NOMO-1 (cell line): ENCODE measurements around the gene ITGB5.

Experiments used
- DNase-seq, 2 experiments: peaks; one replicate each; lab custom pipeline; 2025; ENCODE audit not compliant: unreplicated experiment in 2 of 2; lab: John Stamatoyannopoulos, UW

ITGB5 gene

DNA sequence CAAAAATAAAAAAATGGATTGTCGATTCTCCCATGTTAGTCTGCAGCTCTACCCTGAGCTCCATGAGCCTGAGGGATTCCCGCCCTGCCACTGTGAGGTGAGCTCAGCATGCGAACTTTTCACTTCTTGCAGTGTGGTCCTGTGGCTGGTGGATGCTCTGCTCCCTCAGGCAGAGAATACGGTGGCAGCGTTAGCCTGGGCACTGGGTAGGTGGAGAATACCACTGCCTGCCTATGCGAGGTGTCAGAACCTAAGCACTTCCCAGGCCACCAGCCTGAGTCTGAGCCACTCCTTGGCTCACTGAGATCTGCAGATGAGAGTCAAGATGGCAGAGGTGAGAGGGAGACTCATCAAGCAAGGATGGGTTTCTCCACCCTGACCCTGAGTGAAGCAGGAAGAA is 70.1 kb downstream of the ITGB5 start:
- no peak for DNase-seq

DNA sequence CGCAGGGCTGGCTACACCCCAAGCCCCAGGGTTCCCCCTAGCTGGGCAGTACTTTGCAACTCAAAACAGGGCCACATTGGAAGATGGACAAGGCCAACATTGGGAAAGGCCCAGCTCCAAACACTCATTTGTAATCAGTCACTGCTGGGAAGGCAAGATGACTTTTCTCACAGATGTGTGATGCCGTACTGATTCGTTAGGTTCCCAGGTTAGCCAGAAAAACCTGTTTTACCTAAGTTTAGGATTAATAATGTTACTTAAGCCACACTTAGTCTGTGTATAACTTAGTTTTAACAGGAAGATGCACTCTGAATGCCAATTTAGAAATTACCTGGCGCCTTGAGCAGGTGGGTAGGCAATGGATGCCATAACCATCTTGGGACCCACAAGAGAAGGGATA is 71.0 kb downstream of the ITGB5 start:
- DNase-seq = no peak

DNA sequence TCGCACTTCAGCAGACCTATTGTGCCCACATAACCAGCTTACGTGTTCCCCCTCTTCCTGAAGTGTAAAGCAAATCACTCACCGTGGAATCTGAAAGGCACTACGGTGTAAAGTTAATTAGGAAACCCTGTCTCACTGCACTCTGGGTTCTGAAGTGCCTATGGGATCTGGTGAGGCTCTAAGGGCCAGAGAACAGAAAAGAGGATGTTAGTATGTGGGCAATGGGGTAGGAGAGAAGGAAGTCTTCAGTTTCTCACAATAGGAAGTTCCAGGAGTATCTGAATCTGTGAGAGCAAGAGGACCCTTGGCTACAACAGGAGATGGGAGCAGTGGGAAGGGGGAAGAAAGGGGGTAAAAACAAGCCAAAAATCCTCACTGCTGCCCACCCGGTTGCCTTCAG is 71.4 kb downstream of the ITGB5 start:
- no peak for DNase-seq

DNA sequence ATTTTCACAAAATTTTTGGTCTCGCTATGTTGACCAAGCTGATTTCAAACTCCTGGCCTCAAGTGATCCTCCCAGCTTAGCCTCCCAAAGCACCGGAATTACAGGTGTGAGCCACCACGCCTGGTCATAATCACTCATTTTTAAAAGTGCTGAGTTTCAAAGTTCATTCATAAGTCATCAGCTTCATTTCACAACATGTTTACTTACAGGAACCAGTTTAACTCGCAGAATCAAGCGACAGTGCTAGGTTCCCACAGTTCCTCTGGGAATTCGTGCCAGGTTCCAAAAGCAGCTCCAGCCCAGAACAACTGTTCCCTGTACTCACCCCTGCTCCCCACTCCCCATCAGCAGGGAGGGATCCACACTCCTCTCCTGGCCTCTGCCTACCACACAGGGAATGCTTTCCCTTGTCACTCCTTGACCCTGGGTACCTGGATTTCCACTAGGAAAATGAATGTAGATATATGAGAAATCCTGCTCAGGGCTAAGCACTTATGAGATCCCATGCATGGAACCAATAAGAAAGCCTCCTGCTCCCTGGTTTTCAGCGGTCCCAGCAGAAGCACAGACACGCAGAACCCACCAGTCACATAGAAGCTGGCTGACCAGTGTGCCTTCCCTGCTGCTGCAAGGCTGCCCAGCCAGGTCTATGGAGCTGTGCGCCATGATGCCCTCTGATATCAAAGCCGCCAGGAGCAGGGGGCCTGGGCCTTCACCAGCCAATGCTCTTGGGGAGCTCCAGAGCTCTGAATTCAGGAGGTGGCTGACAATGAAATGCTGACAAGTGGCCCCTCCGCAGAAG is 72.3 kb downstream of the ITGB5 start:
- DNase-seq = no peak

DNA sequence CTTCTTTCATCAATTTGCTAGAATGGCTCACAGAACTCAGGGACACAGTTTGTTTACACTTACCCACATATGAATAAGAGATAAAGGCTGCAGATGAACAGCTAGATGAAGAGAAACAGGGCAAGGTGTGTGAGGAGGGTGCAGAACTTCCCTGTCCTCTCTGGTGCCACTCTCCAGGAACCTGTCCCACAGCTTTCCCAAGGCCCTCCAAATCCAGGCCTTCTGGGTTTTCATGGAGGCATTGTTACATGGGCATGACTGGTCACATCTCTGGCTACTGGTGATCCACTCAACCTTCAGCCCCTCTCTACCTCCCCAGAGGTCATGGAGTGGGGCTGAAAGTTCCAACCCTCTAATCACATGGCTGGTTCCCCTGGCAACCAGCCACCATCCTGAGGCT is 73.6 kb downstream of the ITGB5 start:
- DNase-seq = no peak

DNA sequence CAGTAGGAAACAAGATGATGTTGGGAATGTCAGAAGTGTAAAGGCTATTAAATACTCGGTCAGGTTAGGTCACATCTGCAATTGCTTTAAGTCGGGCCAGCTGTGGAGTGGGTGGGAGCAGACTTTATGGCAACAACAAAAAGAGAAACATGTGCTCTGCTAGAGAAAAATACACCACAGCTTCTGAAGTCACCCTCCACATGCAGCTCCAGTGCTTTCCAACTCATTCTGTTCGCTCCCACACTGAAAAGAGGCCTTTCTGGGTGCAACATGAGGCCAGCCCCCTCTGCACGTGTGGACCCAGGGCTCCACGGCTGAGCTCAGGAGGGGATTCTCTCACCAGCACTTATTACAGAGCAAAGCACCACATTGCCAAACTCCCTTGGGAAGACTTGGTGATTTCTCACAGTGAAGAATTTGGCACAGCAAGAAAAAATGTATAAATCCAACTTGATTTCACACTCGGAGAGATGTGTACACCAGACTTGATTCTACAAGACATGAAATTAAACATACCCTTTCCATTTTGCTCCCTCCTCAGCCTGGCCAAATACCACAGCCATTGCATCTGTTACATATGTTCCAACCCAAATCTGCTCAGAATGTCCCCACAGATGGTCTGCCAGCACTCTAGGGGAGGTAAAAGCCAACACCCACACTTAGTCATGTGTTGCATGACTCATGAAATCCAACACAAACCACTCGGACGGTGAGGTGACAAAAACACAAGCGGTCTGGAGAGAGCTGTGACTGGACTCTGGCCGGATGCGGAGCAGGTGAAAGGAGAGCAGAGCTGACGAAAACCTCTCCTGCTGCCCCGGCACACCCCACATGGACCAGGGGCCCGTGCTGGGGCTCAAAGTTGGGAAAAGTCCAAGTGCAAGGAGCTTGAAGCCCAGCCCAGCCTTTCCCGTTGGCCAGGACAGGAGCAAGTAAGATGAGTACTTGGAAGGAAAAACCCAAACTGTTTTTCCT is 74.6 kb downstream of the ITGB5 start:
- no peak for DNase-seq

DNA sequence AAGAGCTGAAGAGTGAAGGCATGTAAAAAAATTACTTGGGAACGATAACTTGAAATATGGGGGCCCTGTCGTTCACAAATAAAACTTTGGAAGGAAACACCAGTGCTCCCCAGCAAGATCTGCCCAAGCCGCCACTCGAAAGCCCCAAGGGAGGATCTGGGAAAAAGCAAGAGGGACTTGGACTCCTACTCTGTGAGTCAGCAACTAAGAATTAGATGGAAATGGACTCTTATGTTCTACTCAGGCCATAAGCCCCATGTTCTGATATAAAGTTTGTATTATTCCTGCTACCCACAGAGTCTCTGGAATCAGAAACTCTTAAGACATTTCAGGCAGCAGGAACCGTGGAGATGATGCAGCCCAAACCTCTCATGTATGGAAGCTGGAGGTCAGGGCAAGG is 75.7 kb downstream of the ITGB5 start:
- no peak for DNase-seq

DNA sequence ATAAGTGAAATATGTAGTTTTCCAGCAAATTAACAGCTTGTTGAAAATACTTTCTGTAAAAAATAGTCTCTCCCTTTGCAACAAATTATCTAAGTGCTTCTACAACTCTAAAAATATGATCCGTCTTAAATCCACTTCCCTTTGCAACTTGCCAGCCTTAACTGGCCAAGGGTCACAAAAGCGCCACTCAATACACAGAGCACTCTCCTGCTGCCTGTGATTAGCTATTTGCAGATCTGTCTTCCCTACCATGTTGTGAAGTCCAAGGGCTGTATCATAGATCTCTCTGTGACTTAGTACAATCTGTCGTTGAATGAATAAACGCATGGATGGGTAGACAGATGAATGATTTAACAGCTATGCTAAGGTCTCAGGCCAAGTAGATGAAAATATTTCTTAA is 76.2 kb downstream of the ITGB5 start:
- DNase-seq = no peak

DNA sequence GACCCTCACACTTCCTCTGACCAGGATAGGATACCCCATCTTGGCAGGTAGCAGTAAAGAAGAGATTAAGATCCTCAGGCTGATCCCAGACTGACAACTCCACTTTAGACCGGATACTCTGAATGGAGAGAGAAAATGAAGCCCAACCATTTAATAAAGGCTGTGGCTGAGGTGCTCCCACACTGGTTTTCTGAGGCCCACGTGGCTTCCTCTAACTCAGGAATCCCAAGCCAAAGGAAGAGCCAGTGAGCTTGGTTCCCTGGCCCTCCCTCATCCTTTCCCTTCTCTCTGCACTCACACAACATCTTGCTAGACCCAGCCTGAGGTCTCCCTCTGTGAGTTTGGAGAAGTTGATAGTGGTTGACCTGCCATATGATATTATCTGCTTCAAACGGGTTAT is 78.1 kb downstream of the ITGB5 start:
- DNase-seq = no peak

DNA sequence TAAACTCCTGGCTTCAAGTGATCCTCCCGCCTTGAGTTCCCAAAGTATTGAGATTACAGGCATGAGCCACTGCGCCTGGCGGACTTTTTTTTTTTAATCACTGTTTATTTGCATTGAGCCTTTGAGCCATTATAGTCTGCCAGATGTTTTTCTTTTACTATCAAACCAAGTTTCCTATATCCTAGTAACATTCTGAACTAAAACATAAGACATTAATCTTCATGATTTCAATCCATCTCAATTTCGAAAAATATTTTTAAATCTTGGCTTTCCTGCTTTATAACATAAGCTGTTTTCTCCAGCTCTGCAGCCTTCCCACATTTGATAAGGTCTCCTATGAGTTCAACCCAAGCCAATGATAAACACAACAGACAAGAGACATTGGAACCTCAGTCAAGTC is 81.5 kb downstream of the ITGB5 start:
- no peak for DNase-seq

DNA sequence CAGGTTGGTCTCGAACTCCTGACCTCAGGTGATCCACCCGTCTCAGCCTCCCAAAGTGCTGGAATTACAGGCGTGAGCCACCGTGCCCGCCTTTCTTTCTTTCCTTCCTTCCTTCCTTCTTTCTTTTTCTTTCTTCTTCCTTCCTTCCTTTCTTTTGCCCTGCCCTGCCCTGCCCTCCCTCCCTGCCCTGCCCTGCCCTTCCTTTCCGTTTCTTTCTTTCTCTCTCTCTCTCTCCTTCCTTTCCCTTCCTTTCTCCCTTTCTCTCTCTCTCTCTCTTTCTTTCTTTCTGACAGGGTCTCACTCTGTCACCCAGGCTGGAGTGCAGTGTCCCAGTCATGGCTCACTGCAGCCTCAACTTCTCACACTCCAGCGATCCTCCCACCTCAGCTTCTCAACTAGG is 82.3 kb downstream of the ITGB5 start:
- no peak for DNase-seq

DNA sequence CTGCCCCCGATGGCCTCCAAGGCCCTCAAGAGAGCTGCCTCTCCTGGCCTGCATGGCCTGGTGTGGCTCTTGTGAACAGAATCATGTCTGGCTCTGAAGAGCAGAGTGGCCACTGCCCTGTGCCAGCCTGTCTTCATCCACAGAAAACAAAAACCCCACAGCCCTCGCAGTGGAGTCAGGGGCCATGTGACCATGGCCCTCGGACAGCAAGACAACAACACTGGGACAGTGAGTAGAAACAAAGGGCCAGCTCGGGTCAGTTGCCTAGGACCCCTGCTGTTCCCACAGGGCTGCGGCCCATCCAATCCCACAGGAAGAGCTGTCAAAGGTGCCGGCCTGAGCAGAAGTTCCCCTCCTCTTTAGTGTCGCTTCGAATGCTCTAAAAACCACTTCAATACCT is 84.5 kb downstream of the ITGB5 start:
- DNase-seq = no peak

DNA sequence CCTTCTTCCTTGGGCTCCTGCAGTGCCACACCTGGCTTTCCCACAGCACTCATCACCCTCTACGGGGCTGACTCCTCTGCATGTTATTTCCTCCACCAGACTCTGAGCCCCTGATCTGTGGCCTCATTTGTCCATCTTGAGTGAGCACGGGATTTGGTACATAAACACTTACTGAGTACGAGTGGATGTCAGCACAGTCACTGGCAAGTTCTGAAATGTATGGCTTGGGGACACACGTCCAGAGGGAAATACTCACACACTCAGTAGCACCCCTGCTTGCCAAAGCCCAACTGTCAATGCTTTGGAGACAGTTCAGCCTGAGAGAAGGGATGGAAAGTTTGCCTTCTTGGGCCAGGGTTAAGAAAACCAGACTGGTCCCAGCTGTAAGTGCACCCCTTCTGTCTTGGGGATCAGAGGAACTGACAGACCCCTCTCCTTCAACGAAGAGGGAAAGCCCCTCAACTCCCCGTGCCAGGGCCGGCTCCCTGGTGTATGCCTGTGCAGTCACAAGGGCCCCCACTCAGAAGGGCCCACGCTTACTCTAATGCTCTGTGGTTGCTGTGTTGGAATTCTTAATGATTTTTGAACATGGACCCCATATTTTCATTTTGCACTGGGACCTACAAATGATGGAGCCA is 85.0 kb downstream of the ITGB5 start:
- no peak for DNase-seq

DNA sequence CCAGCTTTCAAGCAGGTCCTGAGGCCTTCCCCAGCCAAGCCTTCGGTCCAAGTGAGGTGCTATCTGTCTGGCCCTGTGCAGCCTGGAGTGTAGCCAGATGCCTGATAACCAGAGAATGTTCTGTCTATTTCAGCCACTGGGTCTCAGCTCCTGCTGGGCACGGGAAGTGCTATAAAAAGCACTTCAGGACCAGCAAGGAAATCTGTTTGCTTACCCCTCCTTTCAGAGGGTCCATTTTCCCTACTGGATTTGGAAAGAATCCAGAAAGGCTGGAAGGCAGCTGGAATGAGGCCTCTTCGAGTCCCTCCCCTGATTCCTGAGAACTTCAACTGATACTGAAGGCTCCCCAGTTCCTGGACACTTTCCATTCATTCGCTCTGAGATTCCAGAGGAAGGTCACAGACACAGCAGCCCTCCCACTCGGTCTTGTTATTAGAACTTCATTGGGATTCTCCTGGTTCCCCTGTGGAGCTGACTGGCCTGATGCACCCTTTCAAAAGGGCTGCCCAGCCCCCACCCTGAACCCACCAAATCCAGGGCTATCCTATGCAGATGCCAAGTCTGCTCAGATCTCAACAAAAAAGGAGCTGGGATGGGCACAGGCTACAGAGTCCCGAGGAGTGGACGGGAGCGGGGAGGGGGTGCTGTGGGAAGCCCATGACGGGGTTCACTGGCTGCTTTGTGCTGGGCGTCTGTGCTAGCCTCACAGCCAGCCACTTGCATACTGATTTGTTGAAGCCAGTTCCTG is 86.5 kb downstream of the ITGB5 start:
- no peak for DNase-seq

DNA sequence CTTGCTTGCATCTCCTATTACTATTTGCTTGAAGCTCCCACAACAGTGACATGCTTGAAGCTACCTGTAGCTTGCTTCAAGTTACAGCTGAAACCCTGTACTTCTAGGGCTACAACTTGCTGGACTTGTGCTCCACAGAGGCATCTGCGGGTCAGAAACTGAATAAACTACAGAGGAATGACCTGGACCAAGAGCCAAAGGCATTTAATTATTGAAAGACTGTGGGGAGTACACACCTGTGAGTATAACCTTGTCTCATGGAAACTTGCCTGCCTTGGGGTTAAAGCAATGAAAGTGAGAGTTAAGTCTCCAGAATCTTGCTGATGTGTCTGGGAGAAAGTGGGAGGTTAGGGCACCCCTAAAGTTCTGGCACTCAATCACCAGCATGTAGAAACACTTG is 87.1 kb downstream of the ITGB5 start:
- DNase-seq = no peak

DNA sequence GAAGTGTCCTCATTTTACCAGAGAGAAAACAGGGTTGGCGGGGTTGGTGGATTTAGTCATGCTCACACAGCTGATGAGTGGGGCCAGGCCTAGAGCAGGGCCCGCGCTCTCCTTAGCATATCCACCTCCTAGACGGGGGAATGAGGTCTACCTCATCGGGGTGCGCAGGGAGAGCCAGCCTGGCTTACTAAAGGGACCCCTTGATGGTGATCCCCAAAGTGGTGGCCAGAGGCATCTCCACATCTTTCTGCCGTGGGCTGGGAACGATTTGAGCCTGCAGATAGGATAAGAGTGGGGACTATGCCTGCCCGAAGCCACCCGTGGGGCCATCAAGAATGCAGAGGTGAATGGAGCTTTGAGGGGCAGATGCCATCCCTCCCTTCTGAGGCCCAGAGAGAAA is 87.5 kb downstream of the ITGB5 start:
- no peak for DNase-seq

DNA sequence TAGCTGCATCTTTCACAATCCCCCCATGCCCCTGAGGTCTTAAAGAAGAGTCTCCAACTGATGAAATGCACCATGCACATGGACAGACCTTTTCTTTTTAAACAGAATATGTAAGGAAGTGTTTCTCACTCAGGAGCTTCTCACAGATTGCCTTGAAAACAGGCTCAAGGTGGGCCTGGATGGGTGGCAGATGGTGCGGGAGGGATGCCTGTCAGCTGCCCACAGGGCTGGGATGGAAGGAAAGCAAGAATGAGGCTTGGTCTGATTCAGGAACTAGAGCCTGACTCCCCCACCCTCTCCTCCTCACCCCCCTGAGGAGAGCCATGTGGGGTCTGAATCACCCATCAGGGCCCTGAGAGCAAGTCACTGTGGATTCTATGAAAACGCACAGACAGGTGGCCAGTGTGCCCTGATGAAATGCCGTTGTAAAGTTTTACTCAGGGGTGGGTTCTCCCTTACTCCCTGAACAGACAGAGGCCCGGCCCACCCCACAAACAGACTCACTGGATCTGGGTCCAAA is 89.7 kb downstream of the ITGB5 start:
- no peak for DNase-seq

DNA sequence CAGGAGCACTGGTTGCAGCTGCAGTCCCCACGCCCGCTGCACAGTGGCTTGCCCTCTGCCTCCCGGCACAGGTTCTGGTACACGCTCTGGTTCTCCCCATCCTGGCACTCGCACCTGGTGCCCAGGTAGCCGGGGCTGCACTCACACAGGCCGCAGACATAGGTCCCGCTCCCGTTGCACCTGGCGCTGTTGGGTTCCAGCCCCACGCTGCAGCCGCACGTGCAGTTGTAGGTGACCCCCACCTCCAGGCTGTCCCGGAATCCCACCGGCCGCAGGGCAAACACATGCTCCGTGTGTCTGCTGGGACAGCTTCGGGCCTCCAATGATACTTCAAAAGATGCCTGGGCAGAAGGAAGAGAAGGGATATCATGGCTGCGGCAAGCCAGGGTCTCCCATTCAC is 90.7 kb downstream of the ITGB5 start:
- no peak for DNase-seq

DNA sequence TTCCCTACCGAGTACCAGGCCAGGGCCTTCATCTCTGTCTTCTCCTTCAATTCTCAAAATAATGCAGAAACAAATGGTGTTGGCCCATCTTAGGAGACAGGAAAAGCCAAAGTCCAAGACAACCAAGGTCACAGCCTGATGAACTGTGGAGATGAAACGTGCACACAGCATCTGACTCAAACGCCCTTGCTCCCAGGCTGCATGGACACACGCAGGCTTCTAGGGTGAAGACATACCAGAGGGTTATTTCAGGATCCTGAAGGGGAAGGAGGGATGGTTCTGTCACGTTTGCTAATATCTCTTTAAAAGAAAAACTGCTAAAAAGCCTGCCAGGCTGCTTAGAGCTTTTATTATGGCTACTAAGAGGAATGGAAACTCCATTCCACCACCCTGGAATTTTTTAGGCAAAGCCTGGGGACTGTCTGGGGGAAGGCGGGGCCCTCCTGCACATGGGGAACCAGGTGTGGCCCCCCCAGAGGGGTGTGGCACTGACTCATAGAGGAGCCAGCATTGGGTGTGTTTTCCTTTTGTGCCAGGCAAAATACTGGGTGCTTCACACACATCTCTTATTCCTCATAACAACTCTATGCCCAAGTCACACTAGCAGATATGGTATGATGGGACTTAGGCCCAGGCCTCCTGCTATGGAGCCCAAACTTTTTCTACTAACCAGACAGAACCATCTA is 94.0 kb downstream of the ITGB5 start:
- DNase-seq = no peak
